HG02798 (cell line): ENCODE measurements around the gene CDCP2.
"Not testable (repeated sequence)": the region's sequence is repeated elsewhere in the genome, so short reads cannot be mapped to it uniquely, and the experiment has no call there.

Experiments used
- ATAC-seq: cut with Tn5 transposase; IDR thresholded peaks from one replicate; pipeline ENCODE4 v1.9.1; 2021; ENCODE audit warnings: mild to moderate bottlenecking; ENCODE audit not compliant: unreplicated experiment, poor library complexity

CDCP2 gene

GRCh38 chr1:54118704-54119103 is 34.1 kb downstream of the CDCP2 start:
- ATAC-seq: no peak

GRCh38 chr1:54117815-54118563 is 34.8 kb downstream of the CDCP2 start:
- no peak for ATAC-seq

GRCh38 chr1:54115520-54115919 is 37.3 kb downstream of the CDCP2 start:
- no peak for ATAC-seq

- no peak for ATAC-seq
These were observed 37.8 kb downstream of the CDCP2 start for GRCh38 chr1:54114955-54115354.

- ATAC-seq: no peak
These were observed 38.8 kb downstream of the CDCP2 start for GRCh38 chr1:54114001-54114400.

GRCh38 chr1:54112705-54113368 is 40.0 kb downstream of the CDCP2 start:
- ATAC-seq: no peak

- ATAC-seq: no peak
These were observed 40.8 kb downstream of the CDCP2 start for GRCh38 chr1:54112027-54112426.

GRCh38 chr1:54111624-54112023 is 41.2 kb downstream of the CDCP2 start:
- ATAC-seq: no peak

GRCh38 chr1:54110996-54111395 is 41.8 kb downstream of the CDCP2 start:
- no peak for ATAC-seq

- ATAC-seq: no peak
These were observed 43.4 kb downstream of the CDCP2 start for GRCh38 chr1:54109129-54110090.

GRCh38 chr1:54108156-54108555 is 44.6 kb downstream of the CDCP2 start:
- no peak for ATAC-seq

- ATAC-seq: no peak
These were observed 45.7 kb downstream of the CDCP2 start for GRCh38 chr1:54107131-54107530.

GRCh38 chr1:54105736-54106269 is 47.0 kb downstream of the CDCP2 start:
- ATAC-seq: no peak

- no peak for ATAC-seq
These were observed 47.7 kb downstream of the CDCP2 start for GRCh38 chr1:54105080-54105479.

- not testable (repeated sequence) for ATAC-seq
These were observed 48.2 kb downstream of the CDCP2 start for GRCh38 chr1:54104613-54105012.

- ATAC-seq: no peak
These were observed 49.4 kb downstream of the CDCP2 start for GRCh38 chr1:54103414-54103813.

- ATAC-seq: no peak
These were observed 52.3 kb downstream of the CDCP2 start for GRCh38 chr1:54100500-54100899.

GRCh38 chr1:54099061-54099610 is 53.7 kb downstream of the CDCP2 start:
- no peak for ATAC-seq

- ATAC-seq: no peak
These were observed 55.9 kb downstream of the CDCP2 start for GRCh38 chr1:54096877-54097240.

- no peak for ATAC-seq
These were observed 56.4 kb downstream of the CDCP2 start for GRCh38 chr1:54096227-54096876.
